SK-N-SH treated with all-trans-retinoic acid at 6 μM for 48 hours (cell line): ENCODE results near the gene CACNG1.

ENCODE experiments used
- ARNTL ChIP-seq: fragments of 450-650 bp; formaldehyde crosslinking; IDR thresholded peaks from 2 replicates; pipeline ENCODE4 v1.5.0; 2020; ENCODE audit warnings: low read depth, mild to moderate bottlenecking, moderate library complexity, borderline replicate concordance
- SNAI2 ChIP-seq: fragments of 250-450 bp; sonication (Bioruptor Pico); IDR thresholded peaks from 2 replicates; pipeline ENCODE4 v1.5.0; 2020; ENCODE audit warnings: mild to moderate bottlenecking, moderate library complexity
- ZNF8 ChIP-seq: fragments of 450-650 bp; formaldehyde crosslinking; IDR thresholded peaks from 2 replicates; pipeline ENCODE4 v1.5.0; 2020; ENCODE audit warnings: mild to moderate bottlenecking, moderate library complexity
- TF ChIP-seq, protein P1 (sequence below): fragments of 250-450 bp; sonication (Bioruptor Pico); IDR thresholded peaks from 2 replicates; pipeline ENCODE4 v1.8.0; 2020; ENCODE audit warnings: mild to moderate bottlenecking, moderate library complexity, borderline replicate concordance

DNA sequence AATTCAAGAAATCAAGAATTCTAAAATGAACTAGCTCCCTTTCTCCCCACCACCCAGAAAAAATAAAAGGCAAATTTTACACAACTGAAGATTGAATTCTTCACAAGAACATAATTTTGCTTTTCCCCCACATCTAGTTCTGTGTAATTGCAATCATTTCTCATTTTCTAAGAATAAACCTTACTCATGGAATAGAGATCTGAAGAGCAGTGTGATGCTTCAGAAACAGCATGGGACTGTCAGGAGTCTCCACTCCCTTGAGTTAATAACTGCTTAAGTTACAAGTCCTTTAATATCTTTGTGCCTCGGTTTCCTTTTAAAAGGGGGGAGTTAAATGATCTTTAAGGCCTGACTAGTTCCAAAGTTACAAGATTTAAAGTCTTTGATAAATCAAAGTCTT lies 53.7 kb downstream of the CACNG1 start:
- no peak for TF ChIP-seq ZNF8
- no peak for TF ChIP-seq ARNTL (CRISPR knock-in tag)
- TF ChIP-seq, protein P1, sequence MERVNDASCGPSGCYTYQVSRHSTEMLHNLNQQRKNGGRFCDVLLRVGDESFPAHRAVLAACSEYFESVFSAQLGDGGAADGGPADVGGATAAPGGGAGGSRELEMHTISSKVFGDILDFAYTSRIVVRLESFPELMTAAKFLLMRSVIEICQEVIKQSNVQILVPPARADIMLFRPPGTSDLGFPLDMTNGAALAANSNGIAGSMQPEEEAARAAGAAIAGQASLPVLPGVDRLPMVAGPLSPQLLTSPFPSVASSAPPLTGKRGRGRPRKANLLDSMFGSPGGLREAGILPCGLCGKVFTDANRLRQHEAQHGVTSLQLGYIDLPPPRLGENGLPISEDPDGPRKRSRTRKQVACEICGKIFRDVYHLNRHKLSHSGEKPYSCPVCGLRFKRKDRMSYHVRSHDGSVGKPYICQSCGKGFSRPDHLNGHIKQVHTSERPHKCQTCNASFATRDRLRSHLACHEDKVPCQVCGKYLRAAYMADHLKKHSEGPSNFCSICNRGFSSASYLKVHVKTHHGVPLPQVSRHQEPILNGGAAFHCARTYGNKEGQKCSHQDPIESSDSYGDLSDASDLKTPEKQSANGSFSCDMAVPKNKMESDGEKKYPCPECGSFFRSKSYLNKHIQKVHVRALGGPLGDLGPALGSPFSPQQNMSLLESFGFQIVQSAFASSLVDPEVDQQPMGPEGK (CRISPR knock-in tag): no peak
- no peak for TF ChIP-seq SNAI2 (CRISPR knock-in tag)
